Measurements from ENCODE around the gene CSE1L. TPM values are rescaled to one million over a fixed set of nuclear protein-coding genes. Genes with fewer than 3 reads are reported as not detected.

Gene CSE1L
- polyA plus RNA-seq, 1 of the 3 experiments (the other 2 are of a cell fraction), result 18.8 TPM

GRCh38 chr20:49106328-49106727 is 60.2 kb downstream of the CSE1L start:
- no peaks in the 10 kb centered on the region for H3K4me1 ChIP-seq (ENCODE audit: control insufficient read depth in 1 of 2, insufficient read depth in 2 of 2, low read depth in 1 of 2, low read length in 1 of 2)
- no peak overlapping the region for H3K4me3 ChIP-seq (ENCODE audit: low read depth in 2 of 2, low read length in 1 of 2)
- H3K9me2 ChIP-seq, result no peaks in the 10 kb centered on the region
- 95% methylated on average over 6 of the region's 6 CpGs for WGBS (ENCODE audit: low lambda C conversion rate)
- no peaks in the 10 kb centered on the region for H3K79me2 ChIP-seq (ENCODE audit: insufficient read depth)
- no peak overlapping the region for H3K27ac ChIP-seq (ENCODE audit: low read depth in 2 of 2, low read length in 1 of 2)
- no peaks in the 10 kb centered on the region for H4K20me1 ChIP-seq (ENCODE audit: insufficient read depth)
- no peaks in the 10 kb centered on the region for H3K9me3 ChIP-seq
- ChIA-PET POLR2A (no interaction called here), CTCF (interaction anchor here (1.2 to 1.7 kb wide), 2 partner anchors 11 to 27 kb away, joined by 3 to 5 read pairs; no protein-coding TSS in a partner anchor)
- no peaks in the 10 kb centered on the region for H3K27me3 ChIP-seq (ENCODE audit: insufficient read depth)
- DNase-seq, result no peak
- peaks cover 20 to 31% of the 10 kb centered on the region in 2 experiments for H3K36me3 ChIP-seq (replicated peaks in 1 of 2; ENCODE audit: control insufficient read depth in 1 of 2, insufficient read depth in 2 of 2, low read length in 1 of 2)
- no peak for TF ChIP-seq MEF2A (IDR thresholded peaks at IDR 0.05; ENCODE audit: borderline replicate concordance, low read depth)
- no peak for TF ChIP-seq TAF1 (IDR thresholded peaks at IDR 0.05; ENCODE audit: borderline replicate concordance, low read depth, low read length)
- TF ChIP-seq, protein P1, sequence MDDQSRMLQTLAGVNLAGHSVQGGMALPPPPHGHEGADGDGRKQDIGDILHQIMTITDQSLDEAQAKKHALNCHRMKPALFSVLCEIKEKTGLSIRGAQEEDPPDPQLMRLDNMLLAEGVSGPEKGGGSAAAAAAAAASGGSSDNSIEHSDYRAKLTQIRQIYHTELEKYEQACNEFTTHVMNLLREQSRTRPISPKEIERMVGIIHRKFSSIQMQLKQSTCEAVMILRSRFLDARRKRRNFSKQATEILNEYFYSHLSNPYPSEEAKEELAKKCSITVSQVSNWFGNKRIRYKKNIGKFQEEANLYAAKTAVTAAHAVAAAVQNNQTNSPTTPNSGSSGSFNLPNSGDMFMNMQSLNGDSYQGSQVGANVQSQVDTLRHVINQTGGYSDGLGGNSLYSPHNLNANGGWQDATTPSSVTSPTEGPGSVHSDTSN (IDR thresholded peaks at IDR 0.05), result no peak
- TF ChIP-seq GATA2 (CRISPR knock-in tag; IDR thresholded peaks at IDR 0.05), result no peak
- TF ChIP-seq POLR2AphosphoS5 (IDR thresholded peaks at IDR 0.05; ENCODE audit: low read depth, low read length), result no peak
- TF ChIP-seq GABPA (IDR thresholded peaks at IDR 0.05; ENCODE audit: low read depth), result no peak
- no peak for TF ChIP-seq FOSL2 (IDR thresholded peaks at IDR 0.05; ENCODE audit: borderline replicate concordance, low read depth)
- TF ChIP-seq NRF1 (IDR thresholded peaks at IDR 0.05; ENCODE audit: low read depth, low read length), result no peak
- TF ChIP-seq, protein P2, sequence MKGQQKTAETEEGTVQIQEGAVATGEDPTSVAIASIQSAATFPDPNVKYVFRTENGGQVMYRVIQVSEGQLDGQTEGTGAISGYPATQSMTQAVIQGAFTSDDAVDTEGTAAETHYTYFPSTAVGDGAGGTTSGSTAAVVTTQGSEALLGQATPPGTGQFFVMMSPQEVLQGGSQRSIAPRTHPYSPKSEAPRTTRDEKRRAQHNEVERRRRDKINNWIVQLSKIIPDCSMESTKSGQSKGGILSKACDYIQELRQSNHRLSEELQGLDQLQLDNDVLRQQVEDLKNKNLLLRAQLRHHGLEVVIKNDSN (IDR thresholded peaks at IDR 0.05; ENCODE audit: borderline replicate concordance, low read depth), result no peak
- TF ChIP-seq, protein P3, sequence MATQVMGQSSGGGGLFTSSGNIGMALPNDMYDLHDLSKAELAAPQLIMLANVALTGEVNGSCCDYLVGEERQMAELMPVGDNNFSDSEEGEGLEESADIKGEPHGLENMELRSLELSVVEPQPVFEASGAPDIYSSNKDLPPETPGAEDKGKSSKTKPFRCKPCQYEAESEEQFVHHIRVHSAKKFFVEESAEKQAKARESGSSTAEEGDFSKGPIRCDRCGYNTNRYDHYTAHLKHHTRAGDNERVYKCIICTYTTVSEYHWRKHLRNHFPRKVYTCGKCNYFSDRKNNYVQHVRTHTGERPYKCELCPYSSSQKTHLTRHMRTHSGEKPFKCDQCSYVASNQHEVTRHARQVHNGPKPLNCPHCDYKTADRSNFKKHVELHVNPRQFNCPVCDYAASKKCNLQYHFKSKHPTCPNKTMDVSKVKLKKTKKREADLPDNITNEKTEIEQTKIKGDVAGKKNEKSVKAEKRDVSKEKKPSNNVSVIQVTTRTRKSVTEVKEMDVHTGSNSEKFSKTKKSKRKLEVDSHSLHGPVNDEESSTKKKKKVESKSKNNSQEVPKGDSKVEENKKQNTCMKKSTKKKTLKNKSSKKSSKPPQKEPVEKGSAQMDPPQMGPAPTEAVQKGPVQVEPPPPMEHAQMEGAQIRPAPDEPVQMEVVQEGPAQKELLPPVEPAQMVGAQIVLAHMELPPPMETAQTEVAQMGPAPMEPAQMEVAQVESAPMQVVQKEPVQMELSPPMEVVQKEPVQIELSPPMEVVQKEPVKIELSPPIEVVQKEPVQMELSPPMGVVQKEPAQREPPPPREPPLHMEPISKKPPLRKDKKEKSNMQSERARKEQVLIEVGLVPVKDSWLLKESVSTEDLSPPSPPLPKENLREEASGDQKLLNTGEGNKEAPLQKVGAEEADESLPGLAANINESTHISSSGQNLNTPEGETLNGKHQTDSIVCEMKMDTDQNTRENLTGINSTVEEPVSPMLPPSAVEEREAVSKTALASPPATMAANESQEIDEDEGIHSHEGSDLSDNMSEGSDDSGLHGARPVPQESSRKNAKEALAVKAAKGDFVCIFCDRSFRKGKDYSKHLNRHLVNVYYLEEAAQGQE (IDR thresholded peaks at IDR 0.05; ENCODE audit: low read depth, low read length), result no peak
- no peak for TF ChIP-seq TCF12 (IDR thresholded peaks at IDR 0.05)
- no peak overlapping the region for H2AFZ ChIP-seq (ENCODE audit: low read depth)
- H3K4me2 ChIP-seq, result no peak overlapping the region
- H3K9ac ChIP-seq, result no peak overlapping the region
- peaks cover 10% of the 10 kb centered on the region for H3F3A ChIP-seq (replicated peaks; ENCODE audit: insufficient read depth)

All from SK-N-SH (cell line).